ENCODE results near the gene OR52L1.
"Not testable (repeated sequence)": the region's sequence is repeated elsewhere in the genome, so short reads cannot be mapped to it uniquely, and the experiment has no call there.

OR52L1 gene

GRCh38 chr11:5986885-5987284 lies at the start of gene OR52L1:
OR52L1 (minus strand) TSS chr11:5986985; CDS start chr11:5986930, 55 bp downstream.
- DNase-seq, result no peak

DNA sequence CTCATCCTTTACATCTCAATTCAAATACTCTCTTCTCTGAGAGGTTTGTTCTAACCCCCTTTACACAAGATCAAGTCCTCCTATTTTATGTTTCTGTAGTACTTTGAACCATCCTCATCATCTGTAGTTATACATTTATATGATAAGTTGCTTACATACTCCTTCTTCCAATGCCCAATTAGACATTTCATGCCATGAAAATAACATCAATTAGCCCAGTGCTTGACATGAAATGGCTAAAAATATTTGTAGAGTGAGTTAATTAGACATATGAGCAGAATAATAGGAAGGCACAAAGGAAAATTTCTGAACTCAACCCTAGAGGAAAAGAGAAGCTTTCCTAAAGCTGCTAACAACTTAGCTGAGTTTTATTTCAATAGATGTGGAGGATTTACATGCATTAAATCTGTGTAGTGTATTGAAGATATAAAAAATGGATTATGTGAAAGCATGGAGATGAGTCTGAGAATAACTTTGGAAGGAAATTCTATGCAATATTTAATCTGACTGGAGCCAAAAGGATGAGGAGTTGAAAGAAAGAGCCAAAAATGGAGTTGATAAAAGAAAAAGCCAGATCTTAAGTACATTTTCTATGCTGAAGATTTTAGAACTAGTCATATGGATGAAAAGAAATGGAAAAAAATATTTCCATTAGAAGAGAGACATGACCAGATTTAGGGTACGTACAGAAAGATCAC lies 44.1 kb upstream of the OR52L1 start, which contains the start of gene OR56A1:
Gene OR56A1 (minus strand): TSS at position 51 of the 698 bp plus-strand sequence. CDS start 3,066 bp downstream, outside the sequence.
- no peak for DNase-seq

DNA sequence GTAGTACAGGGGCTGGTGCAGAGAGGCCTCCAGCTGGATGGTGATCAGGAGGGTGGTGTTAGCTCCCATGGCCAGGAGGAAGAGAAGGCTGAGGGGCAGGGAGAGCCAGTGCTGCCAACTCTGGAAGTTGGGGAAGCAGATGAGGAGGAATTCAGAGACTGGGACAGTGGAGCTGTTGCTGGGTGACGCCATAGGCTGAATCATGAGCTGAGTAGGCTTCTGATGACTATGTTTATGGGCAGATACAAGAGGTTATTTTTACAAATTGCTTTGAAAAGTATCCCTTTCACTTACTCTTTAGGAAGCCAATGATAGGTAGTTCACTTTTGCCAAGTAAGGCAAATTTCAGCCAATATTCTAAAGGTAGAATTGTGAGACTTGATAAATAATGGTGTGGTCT lies 40.7 kb upstream of the OR52L1 start:
- DNase-seq, result no peak

GRCh38 chr11:6025056-6025455 lies 38.3 kb upstream of the OR52L1 start:
- DNase-seq, result no peak

DNA sequence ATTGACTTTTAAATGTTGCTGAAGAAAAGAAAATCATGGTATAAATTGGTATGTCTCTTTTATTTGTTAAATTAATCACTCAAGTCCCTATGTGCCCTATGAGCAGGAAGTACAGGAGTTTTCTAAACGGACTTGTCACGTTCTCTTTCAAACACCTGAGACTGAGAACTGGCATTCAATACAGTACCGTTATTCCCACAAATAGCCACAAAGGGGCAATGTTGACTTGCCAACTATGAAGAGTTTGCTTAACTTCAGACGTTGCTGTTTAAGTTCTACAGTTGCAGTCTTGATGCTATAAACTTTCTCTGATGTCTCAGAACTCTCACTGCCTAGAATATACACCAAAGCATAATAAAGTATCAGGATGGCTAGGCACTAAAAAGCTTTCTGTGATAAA lies 36.2 kb upstream of the OR52L1 start:
- no peak for DNase-seq

DNA sequence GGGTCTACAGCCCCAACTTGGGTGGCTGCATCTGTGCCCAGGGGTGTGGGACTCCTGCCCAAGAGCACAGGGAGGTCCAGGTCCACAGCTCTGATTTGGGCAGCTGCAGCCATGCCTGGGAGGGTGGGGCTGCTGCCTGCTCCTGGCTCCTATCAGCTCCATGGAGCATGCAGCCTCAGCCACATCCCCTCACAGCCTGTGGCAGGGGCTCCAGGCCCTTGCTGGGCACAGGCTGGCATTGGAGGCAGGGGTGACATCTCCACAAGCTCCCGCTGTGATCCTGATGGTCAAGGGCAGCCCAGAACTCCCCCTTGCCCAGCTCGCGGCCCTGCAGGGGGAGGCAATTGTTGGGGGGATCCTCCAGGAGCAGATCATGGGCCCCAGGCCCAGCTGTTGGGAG lies 26.3 kb upstream of the OR52L1 start:
- no peak for DNase-seq

DNA sequence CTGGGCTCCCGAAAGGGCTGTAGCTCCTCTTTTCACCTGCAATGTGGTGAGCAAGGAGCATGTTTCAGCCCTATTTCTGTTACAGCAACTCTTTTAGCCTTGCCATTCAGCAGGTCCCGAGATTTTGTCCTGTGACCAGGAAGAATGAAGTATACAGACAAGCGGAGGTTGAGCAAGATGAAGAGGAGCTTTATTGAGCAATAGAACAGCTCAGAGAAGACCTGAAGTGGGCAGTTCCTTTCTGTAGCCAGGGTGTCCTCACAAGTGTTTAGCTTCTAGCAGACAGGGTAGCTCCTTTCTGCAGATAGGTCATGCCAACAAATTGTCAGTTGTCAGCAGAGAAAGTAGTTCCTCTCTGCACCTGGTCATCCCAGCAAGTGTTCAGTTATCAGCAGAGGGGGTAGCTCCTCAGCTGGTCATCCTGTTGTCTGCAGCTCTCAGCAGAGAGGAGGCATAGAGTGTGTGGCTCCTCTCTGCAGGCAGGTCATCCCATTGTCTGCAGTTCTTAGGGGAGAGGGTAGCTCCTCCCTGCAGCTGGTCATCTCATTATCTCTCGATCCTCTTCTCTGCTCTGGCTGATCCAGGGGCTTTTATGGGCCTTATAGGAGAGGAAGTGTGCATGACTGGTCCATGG lies 25.4 kb upstream of the OR52L1 start:
- DNase-seq, result no peak

DNA sequence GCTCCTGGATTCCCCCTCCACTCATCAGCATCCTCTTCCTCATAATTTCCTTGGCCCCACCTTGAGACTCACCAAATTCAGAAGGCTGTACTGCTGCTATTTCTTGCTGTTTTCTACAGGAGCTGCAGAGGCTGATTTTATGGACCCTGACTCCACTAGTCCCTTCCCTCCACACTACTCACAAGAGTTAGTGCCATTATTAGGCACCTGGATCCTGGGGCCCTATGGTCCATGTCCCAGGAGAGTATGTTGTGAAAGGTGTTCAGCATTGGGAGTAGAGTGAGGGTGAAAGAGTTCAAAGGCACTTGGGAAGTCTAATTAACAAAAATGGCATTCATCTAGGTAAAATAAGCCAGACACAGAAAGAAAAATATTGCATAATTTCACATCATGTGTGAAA lies 20.1 kb upstream of the OR52L1 start, which contains the start of gene OR56A4:
Gene OR56A4 (minus strand): TSS at position 101 of the 400 bp plus-strand sequence. CDS start 3,954 bp downstream, outside the sequence.
- DNase-seq, result no peak

GRCh38 chr11:6006395-6006794 lies 19.6 kb upstream of the OR52L1 start:
- DNase-seq, result no peak

DNA sequence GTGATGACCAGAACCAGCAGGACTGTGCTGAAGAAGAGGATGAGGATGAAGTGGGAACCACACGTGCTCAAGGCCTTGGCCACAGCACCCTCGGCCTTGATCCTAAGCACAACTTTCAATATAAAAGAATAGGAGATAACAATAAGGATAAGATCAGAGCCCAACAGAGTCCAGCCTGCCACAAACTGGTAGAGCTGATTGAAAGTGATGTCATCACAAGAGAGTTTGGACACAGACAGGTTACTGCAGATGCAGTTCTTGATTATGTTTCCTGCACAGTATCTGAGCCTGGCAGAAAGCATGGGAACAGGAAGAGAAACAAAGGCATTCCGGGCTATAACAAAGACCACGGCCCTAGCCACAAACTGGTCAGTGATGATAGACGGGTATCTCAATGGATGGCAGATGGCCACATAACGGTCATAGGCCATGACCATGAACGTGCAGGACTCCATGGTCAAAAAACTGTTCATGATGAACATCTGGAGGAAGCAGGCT lies 15.5 kb upstream of the OR52L1 start:
- DNase-seq, result no peak

- no peak for DNase-seq
Observed at GRCh38 chr11:5994791-5995190, 8.0 kb upstream of the OR52L1 start.

- no peak for DNase-seq
Observed at GRCh38 chr11:5992604-5993251, 5.9 kb upstream of the OR52L1 start.

DNA sequence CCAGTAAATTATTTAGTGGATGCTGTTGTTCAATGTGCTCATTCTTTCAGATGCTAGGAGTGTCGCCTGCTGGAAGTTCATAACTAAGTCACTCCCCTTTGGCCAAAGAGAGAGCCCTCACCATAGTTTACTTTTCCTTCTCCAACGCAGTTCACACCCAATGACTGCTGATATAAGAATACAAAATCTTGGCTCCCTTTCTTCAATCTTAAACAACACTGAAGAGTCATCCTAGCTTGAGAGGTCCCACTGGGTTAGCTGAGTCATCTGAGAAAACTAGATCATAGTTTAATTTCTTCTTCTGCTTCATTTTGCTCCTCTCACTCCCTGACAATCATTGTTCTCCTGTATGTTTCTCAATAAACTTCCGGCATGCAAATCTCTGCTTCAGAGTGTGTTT lies 5.4 kb upstream of the OR52L1 start:
- no peak for DNase-seq

- DNase-seq, result no peak
Observed at GRCh38 chr11:5989203-5989602, 2.4 kb upstream of the OR52L1 start.

DNA sequence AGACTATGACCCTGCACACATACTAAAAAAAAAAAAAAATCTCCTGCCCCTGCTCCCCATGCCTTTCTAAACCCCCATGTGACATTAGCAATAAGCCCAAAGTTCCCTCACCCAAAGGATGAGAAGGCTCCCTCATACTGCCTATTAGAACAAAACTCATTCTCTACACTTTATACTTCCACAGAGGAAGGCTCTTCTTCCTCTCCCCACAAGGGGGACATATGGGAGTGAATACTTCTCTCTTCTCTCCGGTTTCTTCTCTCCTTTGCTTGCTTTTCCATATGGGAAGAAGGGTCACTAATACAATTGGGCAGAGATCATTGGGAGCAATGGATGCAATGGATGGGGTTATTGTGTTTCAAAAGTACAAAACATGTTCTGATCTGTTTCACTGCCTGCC lies 3.3 kb downstream of the OR52L1 start:
- DNase-seq, result no peak

GRCh38 chr11:5973530-5973929 lies 13.3 kb downstream of the OR52L1 start:
- no peak for DNase-seq

DNA sequence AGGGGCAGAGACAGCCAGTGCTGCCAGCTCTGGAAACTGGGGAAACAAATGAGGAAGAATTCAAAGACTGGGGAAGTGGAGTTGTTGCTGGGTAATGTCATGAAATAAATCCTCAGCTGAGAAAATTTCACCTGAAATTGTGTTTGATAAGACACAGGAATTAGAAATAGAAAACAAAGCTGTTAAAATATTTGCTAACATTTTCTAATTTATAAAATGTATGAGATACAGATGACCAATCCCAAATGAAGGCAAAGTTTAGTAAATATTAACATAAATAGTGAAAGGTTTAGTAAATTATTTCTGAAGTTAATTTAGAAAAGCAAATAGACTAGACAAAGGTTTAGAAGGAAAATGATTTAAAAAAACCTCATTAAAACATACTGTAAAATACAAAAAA lies 18.4 kb downstream of the OR52L1 start, which contains the start of gene OR56A5:
Gene OR56A5 (minus strand): TSS at position 101 of the 400 bp plus-strand sequence. CDS start 0 bp downstream, at position 101.
- no peak for DNase-seq

DNA sequence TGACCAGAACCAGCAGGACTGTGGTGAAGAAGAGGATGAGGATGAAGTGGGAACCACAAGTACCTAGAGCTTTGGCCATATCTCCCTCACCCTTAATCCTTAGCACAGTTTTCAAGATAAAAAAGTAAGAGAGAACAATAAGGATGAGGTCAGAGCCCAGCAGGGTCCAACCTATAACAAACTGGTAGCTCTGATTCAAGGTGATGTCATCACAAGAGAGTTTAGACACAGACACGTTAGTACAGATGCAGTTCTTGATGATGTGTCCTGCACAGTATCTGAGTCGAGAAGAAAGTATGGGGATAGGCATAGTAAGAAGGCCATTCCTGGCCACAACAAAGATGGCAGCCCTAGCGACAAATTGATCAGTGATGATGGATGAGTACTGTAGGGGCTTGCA lies 19.1 kb downstream of the OR52L1 start:
- no peak for DNase-seq

DNA sequence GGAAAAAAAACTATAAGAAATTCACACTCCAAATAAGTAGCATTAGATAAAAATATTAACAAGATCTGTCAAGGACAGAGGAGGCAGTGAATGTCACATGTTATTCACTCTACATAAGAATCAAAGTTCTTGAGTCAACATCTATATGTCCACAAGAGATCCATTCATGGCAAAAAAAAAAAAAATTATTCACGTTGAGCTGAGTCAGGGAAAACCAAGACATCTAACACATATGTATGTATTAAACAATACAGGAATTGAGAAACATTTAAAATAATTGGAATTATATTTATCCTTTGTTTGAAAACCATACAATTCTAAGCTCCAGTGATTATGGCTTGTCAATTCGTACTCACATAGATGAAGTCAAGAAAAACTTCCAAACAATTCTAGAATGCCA lies 19.8 kb downstream of the OR52L1 start:
- DNase-seq, result no peak

GRCh38 chr11:5960704-5961320 lies 26.0 kb downstream of the OR52L1 start:
- not testable (repeated sequence) for DNase-seq

GRCh38 chr11:5955586-5955985 lies 31.2 kb downstream of the OR52L1 start:
- DNase-seq, result no peak

DNA sequence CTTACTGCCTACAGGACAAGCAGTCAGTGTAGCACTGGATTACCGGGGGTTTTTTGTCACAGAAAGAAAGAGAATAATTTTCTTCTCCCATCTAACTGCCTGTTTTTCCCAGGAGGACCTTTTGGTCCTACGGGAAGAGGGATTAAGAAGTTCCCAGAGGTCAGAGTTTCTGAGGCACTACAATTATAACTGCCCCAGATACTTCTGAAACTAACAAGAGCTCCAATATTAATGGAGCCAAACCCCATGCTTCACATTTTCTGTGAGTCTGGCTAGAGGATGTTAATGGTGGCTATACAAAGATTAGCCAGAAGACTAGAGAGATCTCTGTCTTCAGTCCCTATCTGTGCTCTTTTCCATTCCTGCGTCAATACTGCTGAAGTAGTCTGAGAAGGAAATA lies 44.8 kb downstream of the OR52L1 start, which contains the start of gene OR56A3:
Gene OR56A3 (plus strand): TSS at position 301 of the 400 bp plus-strand sequence. CDS start 5,096 bp downstream, outside the sequence.
- DNase-seq, result no peak

DNA sequence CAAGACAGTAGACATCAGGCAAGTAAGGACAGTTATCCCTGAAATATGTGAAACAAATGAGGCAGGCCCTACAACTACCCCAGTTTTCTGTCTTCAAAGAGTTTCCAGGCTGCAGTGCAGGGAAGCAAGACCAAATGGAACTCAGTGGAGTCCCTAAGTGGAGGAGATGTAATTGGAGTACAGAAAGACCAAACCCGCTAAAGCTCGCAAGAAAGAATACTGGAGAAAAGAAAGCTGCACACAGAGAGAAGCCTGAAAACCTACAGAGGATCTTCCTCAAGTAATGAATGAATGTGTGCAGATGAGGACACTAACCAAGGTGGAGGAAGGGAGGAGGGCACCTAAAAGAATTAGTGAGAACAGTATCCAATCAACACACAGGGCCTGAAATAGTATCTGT lies 46.0 kb downstream of the OR52L1 start:
- no peak for DNase-seq
